ENCODE data around the gene SKOR1. TPM values are rescaled to one million over a fixed set of nuclear protein-coding genes. Genes with fewer than 3 reads are reported as not detected.

The SKOR1 gene
- total RNA-seq, 1 experiment from 2014 or later, result 0.13 TPM

GRCh38 chr15:67805666-67806516, 19.4 kb upstream of the SKOR1 start:
- H3K79me1 ChIP-seq (ENCODE audit: insufficient read depth, low read depth, low read length, poor library complexity, severe bottlenecking), result no peaks in the 10 kb centered on the region
- H3K27me3 Mint-ChIP-seq (ENCODE audit: low read depth), result no peaks in the 10 kb centered on the region; the same call in 1 of the 2 replicates
- peak overlapping the region; percentile 62; the same call in 1 of the 2 replicates for H3K14ac ChIP-seq (ENCODE audit: insufficient read depth, low read length)
- H3K27me3 ChIP-seq (ENCODE audit: insufficient read depth, low read length), result no peaks in the 10 kb centered on the region
- H3K9me3 Mint-ChIP-seq, result no peaks in the 10 kb centered on the region
- no peaks in the 10 kb centered on the region for H3K9me3 ChIP-seq (ENCODE audit: control insufficient read depth, low read depth, low read length)
- no peak overlapping the region for H2BK20ac ChIP-seq (ENCODE audit: low read depth, low read length, poor library complexity, severe bottlenecking)
- H3K4me2 ChIP-seq (ENCODE audit: insufficient read depth, insufficient read length, low read length), result no peak overlapping the region
- H3K23ac ChIP-seq (ENCODE audit: insufficient read length, low read depth, low read length), result no peak overlapping the region
- no CpG with 5 or more reads among the region's 16 CpGs for WGBS (ENCODE audit: extremely low coverage, insufficient read length, low lambda C conversion rate)
- H3K18ac ChIP-seq (ENCODE audit: insufficient read length, low read depth, low read length), result no peak overlapping the region
- H3K4ac ChIP-seq (ENCODE audit: low read depth, low read length), result no peak overlapping the region
- H2BK12ac ChIP-seq (ENCODE audit: insufficient read length, low read depth, low read length), result no peak overlapping the region
- no peak overlapping the region for H2BK120ac ChIP-seq (ENCODE audit: low read depth, low read length, poor library complexity, severe bottlenecking)
- no peak overlapping the region for H3T11ph ChIP-seq (ENCODE audit: low read length)
- peaks cover 14 to 24% of the 10 kb centered on the region in 2 experiments for H3K4me1 Mint-ChIP-seq
- H3K23me2 ChIP-seq (ENCODE audit: insufficient read length, low read depth, low read length, poor library complexity, severe bottlenecking), result no peaks in the 10 kb centered on the region
- no peak for DNase-seq
- peaks cover 2% of the 10 kb centered on the region; the same call in 1 of the 2 replicates for H3K4me1 ChIP-seq (ENCODE audit: insufficient read depth, low read length)
- H3K27ac Mint-ChIP-seq, result no peak overlapping the region
- H3K4me3 Mint-ChIP-seq, result peak overlapping the region in 1 of 2 experiments; percentile 35; a peak in 2 of 5 replicates
- H3K36me3 Mint-ChIP-seq (ENCODE audit: insufficient read depth in 1 of 3, low read depth in 3 of 3), result no peaks in the 10 kb centered on the region; a peak in 1 of 7 replicates
- H3K27ac ChIP-seq (ENCODE audit: insufficient read length, low read depth, low read length), result no peak overlapping the region
- no peak overlapping the region for H2BK5ac ChIP-seq (ENCODE audit: insufficient read length, low read length)
- no peak overlapping the region for H2AFZ ChIP-seq (ENCODE audit: low read length)
- H4K20me1 ChIP-seq (ENCODE audit: control insufficient read depth, insufficient read depth, insufficient read length), result no peaks in the 10 kb centered on the region
- H2AK5ac ChIP-seq (ENCODE audit: insufficient read length, low read length), result no peak overlapping the region
- H3K9ac ChIP-seq (ENCODE audit: extremely low read depth, insufficient read length, low read length), result no peak overlapping the region
- no peak overlapping the region for H3K56ac ChIP-seq (ENCODE audit: insufficient read length, low read depth, low read length)
- H4K8ac ChIP-seq (replicated peaks; ENCODE audit: insufficient read length, low read depth, low read length), result no peak overlapping the region
- no peak overlapping the region for H4K5ac ChIP-seq (ENCODE audit: insufficient read length, low read depth, low read length)
- TF ChIP-seq, protein P1, sequence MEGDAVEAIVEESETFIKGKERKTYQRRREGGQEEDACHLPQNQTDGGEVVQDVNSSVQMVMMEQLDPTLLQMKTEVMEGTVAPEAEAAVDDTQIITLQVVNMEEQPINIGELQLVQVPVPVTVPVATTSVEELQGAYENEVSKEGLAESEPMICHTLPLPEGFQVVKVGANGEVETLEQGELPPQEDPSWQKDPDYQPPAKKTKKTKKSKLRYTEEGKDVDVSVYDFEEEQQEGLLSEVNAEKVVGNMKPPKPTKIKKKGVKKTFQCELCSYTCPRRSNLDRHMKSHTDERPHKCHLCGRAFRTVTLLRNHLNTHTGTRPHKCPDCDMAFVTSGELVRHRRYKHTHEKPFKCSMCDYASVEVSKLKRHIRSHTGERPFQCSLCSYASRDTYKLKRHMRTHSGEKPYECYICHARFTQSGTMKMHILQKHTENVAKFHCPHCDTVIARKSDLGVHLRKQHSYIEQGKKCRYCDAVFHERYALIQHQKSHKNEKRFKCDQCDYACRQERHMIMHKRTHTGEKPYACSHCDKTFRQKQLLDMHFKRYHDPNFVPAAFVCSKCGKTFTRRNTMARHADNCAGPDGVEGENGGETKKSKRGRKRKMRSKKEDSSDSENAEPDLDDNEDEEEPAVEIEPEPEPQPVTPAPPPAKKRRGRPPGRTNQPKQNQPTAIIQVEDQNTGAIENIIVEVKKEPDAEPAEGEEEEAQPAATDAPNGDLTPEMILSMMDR (conservative IDR thresholded peaks at IDR 0.05), result no peak
- no peak overlapping the region for H4K91ac ChIP-seq (ENCODE audit: insufficient read length, low read depth, low read length)
- no peak overlapping the region for H2BK15ac ChIP-seq (ENCODE audit: low read depth, low read length)
- H3K79me2 ChIP-seq (ENCODE audit: insufficient read depth, low read length), result no peaks in the 10 kb centered on the region
